NCI-H1694 (cell line): ENCODE data around the gene CSMD2.
A peak's percentile ranks its signal among the peaks of the same experiment; 100 is the strongest.

Experiments
- DNase-seq: peaks from one replicate; lab custom pipeline; 2025; lab: John Stamatoyannopoulos, UW

Gene CSMD2

DNA sequence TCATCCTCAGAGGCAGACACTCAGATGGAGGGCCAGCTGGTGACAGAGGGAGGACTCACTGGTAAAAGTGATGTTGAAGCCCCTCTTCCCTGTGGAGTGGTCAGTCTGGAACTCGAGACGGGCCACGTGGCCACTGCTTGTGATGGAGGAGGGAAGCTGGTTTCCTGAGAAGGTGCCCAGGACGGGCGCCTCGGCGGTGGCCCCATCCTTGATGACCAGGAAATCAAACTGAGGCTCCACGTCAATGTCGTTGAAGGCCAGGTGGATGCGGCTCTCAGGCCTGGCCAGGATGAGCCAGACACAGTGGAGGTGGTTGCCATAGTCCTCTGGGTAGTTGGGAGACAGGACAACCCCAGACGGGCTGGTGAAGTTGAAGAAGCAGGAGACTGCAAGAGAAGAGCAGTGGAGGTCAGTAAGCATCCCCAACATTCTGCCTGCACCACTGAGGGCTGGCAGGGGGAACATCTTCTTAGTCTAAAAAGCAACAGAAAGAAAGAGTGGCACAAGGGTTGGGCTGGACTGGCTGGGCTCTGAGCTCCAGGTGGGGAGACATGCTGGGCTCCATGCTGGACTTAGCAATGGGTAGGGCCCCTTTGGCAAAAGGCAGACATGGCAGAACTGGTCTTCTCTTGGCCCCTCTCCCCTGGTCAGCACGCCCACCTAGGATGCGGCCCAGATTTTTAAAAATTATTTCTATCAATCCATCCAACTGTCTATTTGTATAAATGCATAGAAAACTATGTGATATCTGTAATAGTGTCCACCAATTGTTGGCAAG lies 421.6 kb downstream of the CSMD2 start:
- no peak for DNase-seq

DNA sequence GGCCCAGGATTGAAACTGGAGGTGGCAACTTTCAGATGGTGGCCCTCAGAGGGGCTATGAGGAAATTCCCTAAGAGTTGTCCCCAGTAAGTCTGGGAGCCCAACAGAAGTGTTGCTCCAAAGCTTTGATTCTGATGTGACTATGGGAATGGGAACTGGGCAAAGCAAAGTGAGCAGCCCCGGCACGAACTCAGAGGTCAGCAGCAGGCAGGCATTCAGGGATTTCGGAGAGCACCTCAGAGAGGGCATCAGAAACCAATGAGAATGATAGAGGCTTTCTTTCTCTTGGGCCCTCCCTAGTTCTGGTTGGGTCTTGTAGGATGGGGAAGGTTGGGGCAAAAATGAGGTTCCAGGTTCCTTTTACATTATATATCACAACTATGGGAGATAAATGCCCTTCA lies 422.4 kb downstream of the CSMD2 start:
- no peak for DNase-seq

DNA sequence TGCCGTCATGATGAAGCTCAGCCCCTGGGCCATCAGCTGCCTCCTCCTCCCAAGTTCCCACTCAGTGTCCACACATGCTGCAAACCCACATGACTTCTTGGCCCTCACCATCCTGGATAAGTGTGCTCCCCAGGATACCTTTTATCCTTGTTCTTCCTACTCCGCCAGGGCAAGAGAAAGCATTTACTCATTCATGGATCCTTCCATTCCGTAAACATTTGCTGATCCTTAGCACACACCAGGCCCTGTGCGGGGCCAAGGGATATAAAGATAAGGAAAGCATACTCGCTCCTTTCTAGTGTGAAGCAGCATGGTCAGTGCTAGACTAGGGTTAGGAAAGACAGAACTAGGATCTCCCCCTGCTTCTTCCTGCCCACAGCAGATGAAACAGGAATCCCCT lies 423.3 kb downstream of the CSMD2 start:
- DNase-seq = no peak

DNA sequence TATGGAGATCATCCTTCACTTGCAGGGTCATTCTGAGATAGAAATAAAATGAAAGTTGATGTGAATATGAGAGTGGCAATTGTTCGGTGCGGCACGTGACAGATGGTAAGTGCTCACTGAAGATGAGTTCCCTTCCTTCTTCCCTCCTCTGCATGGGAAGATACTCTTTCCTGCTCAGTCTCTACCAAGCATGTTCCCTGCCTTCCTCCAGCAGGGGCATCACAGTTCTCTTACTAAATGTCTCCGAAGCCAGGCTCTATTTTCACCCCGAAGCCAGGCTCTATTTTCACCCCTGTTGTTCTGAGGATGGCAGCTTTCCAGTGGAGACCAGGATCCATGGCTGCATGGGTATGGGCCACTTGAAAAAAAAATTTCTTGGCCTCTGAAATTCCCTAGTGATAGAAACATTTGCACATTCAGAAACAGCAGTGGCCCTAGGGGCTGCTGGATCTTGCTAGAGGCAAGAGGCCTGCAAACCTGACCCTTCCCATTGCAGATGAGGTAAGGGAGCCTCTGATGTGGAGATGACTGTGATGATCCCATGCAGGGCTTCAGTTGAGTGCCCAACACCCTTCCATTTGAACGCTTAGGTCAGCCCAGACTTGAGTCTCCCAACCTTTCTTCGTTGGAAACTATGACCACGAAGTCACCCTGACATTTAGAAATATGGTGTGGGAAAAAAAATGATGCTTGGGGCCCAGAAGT lies 424.8 kb downstream of the CSMD2 start:
- no peak for DNase-seq

DNA sequence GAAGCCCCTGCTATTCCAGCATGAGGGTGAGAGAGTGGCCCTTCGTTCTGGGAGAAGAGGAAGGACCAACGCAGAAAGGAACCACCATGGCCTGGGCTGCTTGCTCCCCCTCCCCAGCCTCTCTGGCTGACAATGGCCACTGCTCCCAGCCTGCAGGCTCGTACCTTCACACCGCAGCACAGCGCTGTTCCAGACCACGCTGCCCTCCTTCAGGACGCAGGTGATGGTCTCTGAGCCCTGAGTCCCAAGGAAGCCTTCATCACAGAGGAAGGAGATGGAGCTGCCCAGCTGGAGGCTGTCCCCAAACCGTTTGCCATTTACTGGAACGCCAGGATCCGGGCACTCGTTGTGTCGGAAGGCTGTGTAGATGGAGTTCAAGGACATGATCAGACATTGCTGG lies 426.1 kb downstream of the CSMD2 start:
- DNase-seq = no peak

DNA sequence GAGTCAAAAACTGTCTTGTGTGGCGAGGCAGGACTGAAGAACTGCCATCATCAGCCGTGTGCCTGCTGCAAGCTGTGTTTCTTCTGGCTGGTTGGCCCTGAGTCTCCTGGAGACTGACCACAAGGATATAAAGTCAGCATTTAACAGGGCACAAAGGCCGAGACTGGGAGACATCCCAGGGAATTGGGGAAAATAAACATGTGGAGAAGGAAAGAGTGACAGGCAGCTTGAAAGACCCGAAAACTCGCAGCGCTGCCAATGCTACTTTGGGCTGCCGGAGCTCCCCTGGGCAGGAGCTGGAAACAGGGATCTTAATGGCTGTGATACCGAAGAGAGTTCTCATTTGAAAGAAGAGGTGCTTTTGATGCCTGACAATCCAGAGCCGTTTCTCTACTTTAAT lies 426.5 kb downstream of the CSMD2 start:
- DNase-seq = no peak

DNA sequence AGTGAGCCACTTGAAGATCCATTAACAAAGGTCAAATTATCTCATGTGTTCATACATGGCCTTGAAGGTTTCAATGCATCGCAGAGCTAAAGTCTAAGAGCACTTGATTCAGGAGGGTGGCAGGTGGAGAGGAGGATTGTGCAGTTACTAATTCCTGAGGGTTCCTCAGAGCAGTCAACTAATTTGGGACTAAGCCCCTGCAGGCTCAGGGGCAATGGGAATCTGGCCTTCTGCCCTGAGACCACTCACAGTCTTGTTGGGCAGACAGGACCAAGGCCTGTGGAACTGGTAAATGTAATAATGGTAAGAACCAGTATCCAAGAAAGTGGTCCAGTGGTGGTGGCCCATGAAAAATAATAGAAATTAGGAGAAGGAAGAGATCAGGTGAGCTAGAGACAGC lies 428.5 kb downstream of the CSMD2 start:
- DNase-seq = no peak

DNA sequence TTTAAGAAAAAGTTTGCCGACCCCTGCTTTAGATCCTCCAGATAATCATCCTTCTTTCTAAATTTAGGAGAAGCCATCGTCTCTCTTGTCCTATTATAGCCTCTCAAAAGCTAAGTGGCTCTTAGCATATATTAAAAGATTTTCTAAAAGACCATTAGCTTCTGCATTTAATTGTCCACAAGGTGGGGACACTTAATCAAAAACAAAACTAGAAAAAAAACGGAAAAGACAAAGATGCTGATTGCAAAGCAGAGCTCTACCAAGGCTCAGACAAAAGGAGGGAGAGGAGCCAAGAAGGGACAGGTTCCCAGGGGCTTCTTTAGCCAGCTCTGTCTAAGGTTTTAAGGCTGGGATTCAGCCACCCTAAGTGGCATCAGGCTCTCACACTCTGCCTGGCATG lies 429.4 kb downstream of the CSMD2 start:
- DNase-seq = peak; percentile 30

DNA sequence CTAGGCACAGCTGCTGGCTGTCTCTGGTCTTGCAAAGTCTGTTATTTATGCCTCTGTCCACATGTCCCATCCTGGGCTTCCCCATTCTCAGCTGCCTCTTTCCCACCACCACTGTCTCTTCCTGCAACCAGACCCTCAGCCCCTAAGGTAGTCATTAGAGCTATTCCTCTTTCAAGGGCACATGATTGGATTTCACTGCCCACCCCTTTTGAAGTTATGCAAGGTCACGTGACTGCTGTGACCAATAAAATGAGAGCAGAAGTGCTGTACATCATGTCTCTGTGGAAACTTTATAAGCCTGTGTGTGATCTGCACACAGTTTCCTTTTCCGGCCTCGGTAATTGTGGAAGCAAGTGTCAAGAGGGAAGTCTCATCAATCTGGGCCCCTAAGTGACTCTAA lies 437.7 kb downstream of the CSMD2 start:
- no peak for DNase-seq

DNA sequence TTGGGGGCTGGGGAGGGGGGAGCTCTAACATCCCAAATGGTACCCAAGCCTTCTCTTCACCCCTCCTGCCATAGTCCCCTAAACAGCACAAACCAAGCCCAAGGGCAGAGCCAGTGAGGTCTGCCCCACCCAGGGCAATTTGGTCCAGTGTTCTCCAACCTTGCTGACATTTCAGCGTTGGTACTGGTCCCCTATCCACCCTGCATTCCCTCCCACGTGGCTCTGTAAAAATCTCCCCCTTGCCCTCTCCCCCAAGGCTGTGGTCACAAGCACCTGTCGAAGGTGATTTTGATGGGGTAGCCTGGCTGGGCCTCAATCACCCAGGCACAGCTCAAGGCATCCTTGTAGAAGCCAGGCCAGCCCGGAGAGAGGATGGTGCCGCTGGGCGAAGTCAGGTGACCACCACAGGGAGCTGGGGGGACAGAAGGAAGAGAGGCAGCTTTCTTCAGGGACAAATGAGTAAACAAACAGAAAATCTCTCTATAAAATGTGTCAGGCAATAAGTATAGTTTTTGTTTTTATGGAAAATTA lies 438.7 kb downstream of the CSMD2 start:
- DNase-seq = no peak

DNA sequence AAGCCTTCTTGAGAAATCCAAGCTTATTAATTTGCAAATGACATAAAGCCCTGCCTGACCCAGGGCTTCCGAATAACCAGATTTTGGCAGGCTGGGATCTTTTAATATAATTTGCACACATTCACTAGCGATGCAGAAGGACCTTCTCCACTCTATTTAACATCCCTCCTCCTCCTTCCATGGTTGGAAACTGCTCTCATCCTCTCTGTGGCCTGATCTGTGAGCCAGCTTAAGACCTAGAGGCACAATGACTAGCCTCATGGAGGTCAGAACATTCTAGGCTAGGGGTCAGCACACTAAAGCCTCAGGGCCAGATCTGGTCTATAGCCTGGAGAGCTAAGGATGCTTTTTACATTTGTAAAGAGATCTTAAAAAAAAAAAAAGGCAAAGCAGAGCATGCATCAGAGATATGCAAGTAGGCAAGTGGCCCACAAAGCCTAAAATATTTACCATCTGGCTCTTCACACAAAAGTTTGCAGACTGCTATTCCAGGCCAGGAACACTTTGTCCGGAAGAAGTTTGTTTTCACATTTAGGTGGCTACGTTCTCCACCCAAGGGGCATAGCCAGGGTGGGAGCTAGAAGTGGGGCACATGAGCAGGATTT lies 439.4 kb downstream of the CSMD2 start:
- DNase-seq = no peak

DNA sequence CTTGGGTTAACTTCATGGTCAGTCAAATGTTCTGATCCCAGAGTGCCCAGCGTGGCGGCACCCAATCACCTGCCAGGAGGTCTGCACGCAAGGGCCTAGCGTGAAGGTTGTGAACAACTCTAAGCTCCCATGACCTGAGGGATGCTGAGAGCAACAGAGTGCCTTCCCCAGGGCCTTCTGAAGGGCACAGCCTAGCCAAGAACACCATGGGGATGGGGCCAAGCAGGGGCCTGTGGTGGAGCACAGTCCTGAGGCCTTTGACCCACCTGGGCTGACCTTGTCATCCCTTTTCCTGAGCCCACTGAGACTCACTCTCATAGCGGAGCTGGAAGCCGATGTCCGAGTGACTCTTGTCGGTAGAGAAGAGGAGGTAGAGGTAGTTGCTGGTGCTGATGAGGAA lies 440.0 kb downstream of the CSMD2 start:
- no peak for DNase-seq

DNA sequence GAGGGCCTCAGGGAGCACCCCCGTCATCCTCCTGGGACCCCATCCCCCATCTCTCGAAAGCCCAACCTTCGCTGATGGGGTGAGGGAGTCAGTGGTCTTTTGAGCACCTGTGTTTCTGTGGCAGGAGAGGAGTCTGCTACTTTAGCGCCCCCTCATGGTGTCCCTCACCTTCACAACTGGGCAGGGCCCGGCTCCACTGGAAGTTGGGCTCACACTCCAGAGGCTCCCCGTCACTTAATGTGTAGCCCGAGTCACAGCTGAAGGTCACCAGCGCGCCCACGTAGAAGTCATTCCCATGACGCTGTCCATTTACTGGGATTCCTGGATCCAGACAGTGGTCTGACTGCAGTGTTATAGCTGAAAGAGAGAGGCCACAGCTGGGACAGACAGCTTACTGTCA lies 440.7 kb downstream of the CSMD2 start:
- DNase-seq = no peak

DNA sequence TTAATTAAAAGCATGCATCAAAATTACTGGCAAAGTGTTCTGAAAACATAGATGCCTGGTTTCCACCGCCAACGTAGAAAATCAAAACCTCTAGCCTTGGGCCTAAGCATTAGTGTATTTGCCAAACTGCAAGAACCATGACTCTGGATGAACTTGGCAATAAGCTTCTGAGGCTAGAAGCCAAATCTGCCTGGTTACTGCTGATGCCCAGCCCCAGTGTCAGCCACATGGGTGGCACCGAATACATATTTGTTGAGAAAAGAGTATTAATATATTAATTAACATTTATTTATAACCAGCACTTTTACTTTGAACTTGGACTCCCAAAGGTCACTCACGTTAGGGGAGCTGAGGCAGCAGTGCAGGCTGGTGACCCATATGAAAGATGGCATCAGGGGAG lies 441.8 kb downstream of the CSMD2 start:
- no peak for DNase-seq

DNA sequence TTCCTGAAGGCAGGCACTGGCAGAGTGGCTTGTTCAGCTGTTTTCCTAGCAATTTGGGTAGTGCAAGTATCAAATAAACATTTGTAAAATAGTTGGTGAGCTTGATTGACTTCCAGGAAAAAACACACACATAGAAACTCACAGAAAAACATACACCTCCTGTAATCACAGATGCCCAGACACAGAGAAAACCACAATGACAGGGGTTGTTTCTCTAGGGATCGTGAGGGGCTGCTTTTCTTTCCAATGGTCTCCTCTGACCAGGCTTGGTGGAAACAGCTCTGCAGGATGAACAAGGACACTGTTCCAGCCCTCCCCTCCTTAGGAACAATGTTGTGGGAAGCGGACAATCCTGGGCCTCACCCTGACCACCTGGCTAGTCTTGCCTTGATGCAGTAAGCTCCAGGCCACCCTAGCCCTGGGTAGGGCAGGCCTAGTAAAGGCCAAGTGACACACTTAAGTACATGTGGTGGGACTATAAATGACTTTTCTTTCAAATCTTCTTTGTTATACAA lies 443.7 kb downstream of the CSMD2 start:
- no peak for DNase-seq

DNA sequence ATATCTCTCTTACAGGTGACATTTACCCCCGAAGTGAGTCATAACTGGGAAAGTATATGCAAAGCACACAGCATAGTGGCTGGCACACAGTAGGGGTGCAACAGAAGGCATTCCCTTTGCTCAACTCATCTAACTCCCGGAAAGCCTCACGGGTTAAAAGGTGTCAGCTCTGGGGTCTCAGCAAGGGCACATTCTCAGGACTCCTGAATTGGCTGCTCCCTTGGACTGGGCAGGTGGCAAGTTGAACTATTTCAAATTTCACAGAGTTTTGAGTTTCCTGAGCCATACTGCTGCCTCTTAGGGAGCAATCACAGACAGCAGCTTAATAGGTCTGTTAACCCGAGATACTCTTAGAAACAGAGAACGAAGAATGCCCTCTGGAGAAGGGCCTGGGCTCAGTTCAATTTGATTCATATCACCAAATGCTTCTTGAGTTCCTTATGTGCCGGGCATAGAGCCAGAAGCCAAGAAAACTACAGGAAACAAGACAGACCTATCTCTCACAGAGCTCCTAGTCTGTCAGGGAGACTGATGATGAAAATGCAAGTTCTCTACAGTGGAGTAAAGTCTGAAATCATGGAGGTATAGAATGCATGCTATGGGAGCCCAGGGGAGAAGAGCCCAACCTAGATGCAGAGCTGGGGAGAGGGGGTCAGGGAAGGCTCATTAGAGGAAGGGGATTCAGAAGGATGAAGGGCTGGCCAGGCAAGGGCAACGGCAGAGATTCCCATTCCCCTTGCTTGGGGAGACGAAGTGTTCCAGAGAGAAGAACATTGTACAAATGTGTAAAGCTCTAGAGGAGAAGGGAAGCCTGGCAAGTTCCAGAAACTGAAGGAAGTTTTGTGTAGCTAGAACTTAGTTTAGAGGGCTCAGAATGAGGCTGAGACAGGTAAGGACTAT lies 445.0 kb downstream of the CSMD2 start:
- DNase-seq = no peak

DNA sequence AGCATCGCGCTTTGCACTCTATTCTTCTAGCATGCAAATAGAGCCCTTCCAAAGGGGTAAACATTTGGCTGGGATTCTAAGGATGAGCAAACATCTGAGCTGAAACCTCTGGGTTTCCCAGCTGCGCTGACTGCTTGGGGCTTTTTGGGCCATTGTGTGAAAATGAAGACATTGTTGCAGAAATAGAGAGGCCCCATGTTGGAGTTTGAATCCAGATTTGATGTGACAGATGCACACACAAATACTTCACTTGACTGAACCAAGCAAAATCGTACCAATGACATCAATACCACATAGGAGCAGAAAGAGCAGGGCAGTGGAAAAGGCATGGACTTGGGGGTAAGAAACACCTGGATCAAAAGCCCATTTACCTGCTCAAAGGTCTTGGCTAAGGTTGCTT lies 445.7 kb downstream of the CSMD2 start:
- no peak for DNase-seq

DNA sequence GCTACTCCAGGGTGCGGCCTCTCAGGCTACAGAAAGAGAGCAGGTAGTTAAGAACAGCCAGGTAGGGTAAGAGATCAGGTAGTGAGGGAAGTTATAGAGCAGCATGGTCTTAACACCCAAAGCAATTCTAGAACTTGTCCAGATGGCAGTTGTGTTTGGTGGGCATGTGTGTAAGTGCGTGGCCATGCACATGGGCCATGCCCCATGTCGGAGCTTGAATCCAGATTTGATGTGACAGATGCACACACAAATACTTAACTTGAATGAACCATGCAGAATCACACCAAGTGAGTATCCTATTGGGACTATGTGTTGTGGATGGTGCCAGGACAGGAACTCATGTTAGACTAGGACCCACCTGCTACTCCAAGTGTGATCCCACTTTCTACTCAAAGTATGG lies 446.8 kb downstream of the CSMD2 start:
- no peak for DNase-seq

DNA sequence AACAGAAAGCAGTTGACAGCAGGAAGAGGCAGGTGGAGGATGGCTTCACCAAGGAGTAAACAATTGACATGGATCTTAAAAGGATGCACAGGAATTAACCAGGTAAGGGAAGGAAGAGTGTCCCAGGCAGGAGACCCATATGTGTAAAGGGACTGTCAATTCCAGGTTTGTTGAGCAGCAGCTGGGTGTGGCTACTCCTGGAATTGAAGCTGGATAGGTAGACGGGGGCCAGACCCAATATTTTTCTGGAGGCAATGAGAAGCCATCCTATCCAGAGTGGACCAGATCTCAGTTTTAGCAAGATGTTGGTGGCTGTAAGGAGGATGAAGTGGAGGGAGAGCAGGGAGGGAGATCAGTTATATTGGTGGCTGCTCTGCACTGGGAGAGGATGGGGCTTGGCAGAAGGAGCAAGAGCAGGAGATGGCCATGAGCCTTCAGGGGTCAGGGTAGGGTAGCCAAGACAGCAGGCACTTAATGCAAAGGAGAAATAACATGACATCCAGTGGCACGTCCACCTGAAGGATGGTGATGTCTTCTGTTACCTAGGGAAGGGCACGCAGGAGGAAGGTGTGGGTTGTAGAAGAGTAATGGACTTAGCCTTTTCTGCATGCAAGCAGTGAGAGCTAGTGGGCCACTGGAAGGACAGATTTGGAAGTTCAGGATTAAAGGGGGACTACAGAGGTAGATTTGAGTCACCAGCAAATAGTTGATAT lies 447.9 kb downstream of the CSMD2 start:
- DNase-seq = no peak

DNA sequence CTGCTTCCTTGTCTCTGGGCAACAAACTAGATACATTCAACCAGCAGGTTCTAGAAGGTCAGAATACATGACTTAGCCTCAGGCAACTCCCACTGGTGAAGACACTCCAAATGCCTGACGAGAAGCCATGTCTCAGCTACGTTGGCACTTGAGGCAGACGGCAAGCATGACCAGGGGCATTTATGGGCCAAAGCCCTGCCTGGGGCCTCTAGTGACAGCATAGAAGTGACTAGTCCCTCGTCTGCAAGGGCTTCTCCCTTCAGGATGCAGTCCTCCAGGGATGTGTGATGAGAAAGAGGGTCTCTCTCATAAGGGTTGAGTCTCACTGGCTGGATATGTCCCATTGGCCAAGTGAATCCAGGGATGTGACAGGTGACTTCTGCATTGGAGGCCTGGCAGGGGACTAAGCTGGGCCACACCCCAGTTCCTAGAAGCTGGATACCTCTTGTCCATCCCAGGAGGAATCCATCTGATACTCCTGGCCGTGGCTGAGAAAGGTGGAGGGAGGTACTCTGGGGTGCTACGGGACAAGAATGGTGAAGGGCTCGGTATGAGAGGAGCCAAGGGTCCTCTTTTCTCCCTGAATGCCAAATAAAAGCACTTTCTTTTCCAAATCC lies 449.7 kb downstream of the CSMD2 start:
- DNase-seq = no peak

DNA sequence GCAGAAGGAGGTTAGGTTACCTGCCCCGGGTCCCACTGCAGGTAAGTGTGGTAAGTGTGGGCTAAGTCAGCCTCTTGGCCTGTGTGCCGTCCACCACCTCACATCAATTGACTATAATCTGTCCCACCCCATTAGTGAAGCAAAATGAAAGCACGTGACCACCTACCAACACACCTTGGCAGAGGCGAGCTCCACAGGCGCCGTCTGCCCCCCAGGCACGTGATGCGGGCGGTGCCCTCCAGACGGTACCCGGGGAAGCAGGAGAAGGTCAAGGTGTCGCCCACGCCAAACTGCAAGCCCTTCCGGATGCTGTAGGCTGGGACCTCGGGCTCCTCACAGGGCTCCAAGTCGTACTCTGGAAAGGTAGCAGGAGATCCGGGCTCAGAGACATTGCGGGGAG lies 450.6 kb downstream of the CSMD2 start:
- no peak for DNase-seq
